Right lobe of liver (tissue), 6 donors: ENCODE data around the gene NEURL4. TPM values are rescaled to one million over a fixed set of nuclear protein-coding genes. Genes with fewer than 3 reads are reported as not detected.

Experiments used
- ATAC-seq, 4 donors: fragments of 200-7000 bp; cut with Tn5 transposase; one replicate each; pipeline ENCODE4 v1.9.1; 2020; ENCODE audit warnings: mild to moderate bottlenecking in 4 of 4, moderate library complexity in 4 of 4
- DNase-seq, 3 donors: peaks; one replicate each; pipeline ENCODE4 v3.0.0-alpha.2; 2020
- H3K27ac ChIP-seq, 3 donors: fragments of 200-600 bp; one replicate each; pipeline ENCODE4 v1.8.0; 2022
- H3K27me3 ChIP-seq, 2 donors: fragments of 200-600 bp; one replicate each; pipeline ENCODE4 v1.8.0; 2022
- H3K36me3 ChIP-seq, 4 donors: fragments of 200-600 bp; sonication (generic) in 1 of 4; one replicate each; pipeline versions ENCODE4 v1.5.1 to v1.8.0; 2017 to 2022; ENCODE audit warnings: control low read depth in 1 of 4
- H3K4me1 ChIP-seq, 4 donors: fragments of 200-600 bp; sonication (generic) in 1 of 4; one replicate each; pipeline versions ENCODE4 v1.5.1 to v1.8.0; 2017 to 2022; ENCODE audit warnings: control low read depth in 1 of 4
- H3K4me3 ChIP-seq, 3 donors: fragments of 200-600 bp; one replicate each; pipeline ENCODE4 v1.8.0; 2022
- H3K9me3 ChIP-seq, 4 donors: fragments of 200-600 bp; sonication (generic) in 1 of 4; one replicate each; pipeline versions ENCODE4 v1.5.1 to v1.8.0; 2017 to 2022; ENCODE audit warnings: control low read depth in 1 of 4
- POLR2A ChIP-seq: fragments of 450-650 bp; IDR thresholded peaks from one replicate; pipeline ENCODE4 v1.6.1; 2017; ENCODE audit warnings: antibody characterized with exemption, mild to moderate bottlenecking
- WGBS: methylation state at CpG from one replicate; pipeline ENCODE4 v1.1.6; 2018; ENCODE audit warnings: low coverage, low lambda C conversion rate; ENCODE audit not compliant: insufficient coverage; ENCODE audit errors: missing lambda C conversion rate; 5-methylcytosine and 5-hydroxymethylcytosine counted together
- intact Hi-C, 2 donors: fragments of 100-400 bp; cut with DNase I; formaldehyde crosslinking; loops; one replicate each; pipeline versions ENCODE4 v1.11.2 to v1.14.1; 2022
- total RNA-seq, 6 experiments: library from RNA; depleted of rRNA in 2 of 6; stranded (reverse); fragments of >200 nt in 2 of 6; fragmentation: NEBNext Ultra II Directional in 3 of 6; extraction: Animal tissue kit (Norgen Biotek cat#: 25700) in 3 of 6; gene quantifications; one replicate each; pipeline versions ENCODE4 v1.1.0 to v1.2.4, GENCODE V29; 2016 to 2023
- TF ChIP-seq, protein P1 (sequence below), 4 donors: fragments of 200-600 bp in 3 of 4; fragments of 450-650 bp in 1 of 4; IDR thresholded peaks; one replicate each; pipeline versions ENCODE4 v1.5.1 to v1.8.0; 2016 to 2022; ENCODE audit warnings: antibody characterized with exemption in 4 of 4, mild to moderate bottlenecking in 2 of 4
- donor health status: DM: no; HTN: yes; CAD: no.
- donor health status: DM: no; HTN: no; CAD: no.
- donor health status: DM: no; HTN: no; CAD: no.
- donor health status: DM: no; HTN: yes; CAD: no.
- donor health status: DM: no; HTN: yes; CAD: no.

The NEURL4 gene
- total RNA-seq, 6 experiments from 2014 or later: 4.2 to 22.1 (median 10.8) TPM

- TF ChIP-seq, protein P1, sequence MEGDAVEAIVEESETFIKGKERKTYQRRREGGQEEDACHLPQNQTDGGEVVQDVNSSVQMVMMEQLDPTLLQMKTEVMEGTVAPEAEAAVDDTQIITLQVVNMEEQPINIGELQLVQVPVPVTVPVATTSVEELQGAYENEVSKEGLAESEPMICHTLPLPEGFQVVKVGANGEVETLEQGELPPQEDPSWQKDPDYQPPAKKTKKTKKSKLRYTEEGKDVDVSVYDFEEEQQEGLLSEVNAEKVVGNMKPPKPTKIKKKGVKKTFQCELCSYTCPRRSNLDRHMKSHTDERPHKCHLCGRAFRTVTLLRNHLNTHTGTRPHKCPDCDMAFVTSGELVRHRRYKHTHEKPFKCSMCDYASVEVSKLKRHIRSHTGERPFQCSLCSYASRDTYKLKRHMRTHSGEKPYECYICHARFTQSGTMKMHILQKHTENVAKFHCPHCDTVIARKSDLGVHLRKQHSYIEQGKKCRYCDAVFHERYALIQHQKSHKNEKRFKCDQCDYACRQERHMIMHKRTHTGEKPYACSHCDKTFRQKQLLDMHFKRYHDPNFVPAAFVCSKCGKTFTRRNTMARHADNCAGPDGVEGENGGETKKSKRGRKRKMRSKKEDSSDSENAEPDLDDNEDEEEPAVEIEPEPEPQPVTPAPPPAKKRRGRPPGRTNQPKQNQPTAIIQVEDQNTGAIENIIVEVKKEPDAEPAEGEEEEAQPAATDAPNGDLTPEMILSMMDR (IDR thresholded peaks at IDR 0.05): no peak
- no peak for TF ChIP-seq POLR2A
- no peak for ATAC-seq
- Histone ChIP-seq H3K27me3 (no peaks in the 10 kb centered on the region), H3K9me3 (no peaks in the 10 kb centered on the region), H3K4me1 (peaks cover 0 to 5% (median 1%) of the 10 kb centered on the region in 4 donors), H3K36me3 (no peaks in the 10 kb centered on the region), H3K4me3 (no peak overlapping the region), H3K27ac (no peak overlapping the region)
- intact Hi-C loops: no loop called here
- DNase-seq: no peak
- 95% methylated on average over 5 of the region's 7 CpGs for WGBS
These were observed 25.0 kb downstream of the NEURL4 start for GRCh38 chr17:7304179-7304578.

- Histone ChIP-seq H3K36me3 (no peaks in the 10 kb centered on the region), H3K4me3 (no peak overlapping the region), H3K9me3 (no peaks in the 10 kb centered on the region), H3K27ac (no peak overlapping the region), H3K27me3 (no peaks in the 10 kb centered on the region), H3K4me1 (peaks cover 0 to 13% (median 2%) of the 10 kb centered on the region in 4 donors)
- intact Hi-C loops: no loop called here
- DNase-seq (peak; percentile 83 to 86 (median 85)), ATAC-seq (peak; percentile 80 to 93 (median 88))
- TF ChIP-seq, protein P1 (IDR thresholded peaks at IDR 0.05): peak; percentile 92 to 97 (median 96)
- no peak for TF ChIP-seq POLR2A
- WGBS: 8% methylated on average over 6 of the region's 51 CpGs
These were observed 32.8 kb downstream of the NEURL4 start for GRCh38 chr17:7296189-7296861.

- ATAC-seq (no peak), DNase-seq (no peak)
- Histone ChIP-seq H3K4me3 (no peak overlapping the region), H3K4me1 (peaks cover 0 to 13% (median 2%) of the 10 kb centered on the region in 4 donors), H3K36me3 (no peaks in the 10 kb centered on the region), H3K27me3 (no peaks in the 10 kb centered on the region), H3K27ac (no peak overlapping the region), H3K9me3 (no peaks in the 10 kb centered on the region)
- 53% methylated on average over 27 of the region's 42 CpGs for whole genome bisulfite sequencing
- TF ChIP-seq, protein P1 (IDR thresholded peaks at IDR 0.05): no peak
- TF ChIP-seq POLR2A: no peak
- intact Hi-C loops: no loop called here
These were observed 33.6 kb downstream of the NEURL4 start for GRCh38 chr17:7295230-7296180.

DNA sequence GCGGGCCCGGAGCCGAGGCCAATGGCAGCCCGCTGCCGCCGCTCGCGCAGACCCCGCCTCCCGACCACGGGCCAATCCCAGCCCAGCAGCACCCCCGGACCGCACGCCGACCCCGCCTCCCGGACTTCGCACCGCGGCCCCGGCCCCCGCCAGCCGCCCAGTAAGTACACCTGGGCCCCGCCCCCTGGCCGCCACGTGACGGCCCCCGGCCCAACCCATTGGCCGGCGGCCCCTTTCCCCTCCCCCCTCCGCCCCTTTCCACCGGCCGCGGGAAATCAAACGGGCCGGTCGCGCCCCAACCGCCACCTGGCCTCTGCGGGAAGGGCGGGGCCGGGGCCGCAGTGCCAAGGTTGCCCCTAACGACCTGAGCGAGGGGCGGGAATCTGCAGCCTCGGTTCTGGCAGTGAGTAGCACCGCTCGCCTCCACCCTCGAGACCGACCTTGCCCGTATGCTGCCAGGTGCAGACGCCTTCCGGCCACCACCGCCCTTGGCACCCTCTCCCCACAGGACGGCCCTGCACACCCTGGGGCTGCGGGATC lies 34.5 kb downstream of the NEURL4 start, which contains the start of gene YBX2:
TSS of gene YBX2 (minus strand) at position 26 of the 540 bp plus-strand sequence. CDS start 139 bp downstream, outside the sequence.
- no peak within 1 kb of the TSS for H3K27ac ChIP-seq
- ATAC-seq: peak; percentile 70 to 81 (median 79)
- peak; percentile 80 to 88 (median 87) for DNase-seq
- H3K4me3 ChIP-seq: peak within 1 kb of the TSS in 1 of 3 donors; percentile 21
- peaks cover 0 to 13% (median 2%) of the 10 kb centered on the region in 4 donors for H3K4me1 ChIP-seq
- H3K27me3 ChIP-seq: no peaks in the 10 kb centered on the region
- intact Hi-C loops: no loop called here
- WGBS: 0% methylated on average over 12 of the region's 57 CpGs
- TF ChIP-seq, protein P1 (IDR thresholded peaks at IDR 0.05): no peak
- no peak for TF ChIP-seq POLR2A
- H3K36me3 ChIP-seq: no peaks in the 10 kb centered on the region
- no peaks in the 10 kb centered on the region for H3K9me3 ChIP-seq
